Activated B cell treated with CpG ODN at 0.5 μM for 24 hours (primary cell): Measurements from ENCODE around the gene ARPC4. TPM values are rescaled to one million over a fixed set of nuclear protein-coding genes. Genes with fewer than 3 reads are reported as not detected.

Experiments
- ATAC-seq: fragments of 200-7000 bp; cut with Tn5 transposase; one replicate; pipeline ENCODE4 v1.10.0; 2021; ENCODE audit warnings: low read depth, mild to moderate bottlenecking, moderate library complexity
- CTCF ChIA-PET: fragments of 350-600 bp; sonication (Branson Sonifier 250); formaldehyde crosslinking; loops from one replicate; lab custom pipeline; 2021; ENCODE audit warnings: antibody characterized with exemption; lab: Charles Lee
- POLR2A ChIA-PET: fragments of 350-600 bp; sonication (Branson Sonifier 250); formaldehyde crosslinking; loops from one replicate; lab custom pipeline; 2021; ENCODE audit warnings: antibody characterized with exemption; lab: Charles Lee
- DNase-seq: peaks from one replicate; pipeline ENCODE4 v3.0.0; 2022
- H3K27ac Mint-ChIP-seq: one replicate; pipeline ENCODE4 v1.8.0; 2020; ENCODE audit warnings: mixed read lengths
- H3K27me3 Mint-ChIP-seq: one replicate; pipeline ENCODE4 v1.8.0; 2021; ENCODE audit warnings: mixed read lengths
- H3K36me3 Mint-ChIP-seq: one replicate; pipeline ENCODE4 v1.8.0; 2021; ENCODE audit warnings: low read depth, mixed read lengths
- H3K4me1 Mint-ChIP-seq: one replicate; pipeline ENCODE4 v1.8.0; 2021; ENCODE audit warnings: mixed read lengths
- H3K4me3 Mint-ChIP-seq: one replicate; pipeline ENCODE4 v1.8.0; 2020; ENCODE audit warnings: mild to moderate bottlenecking, mixed read lengths
- H3K9me3 Mint-ChIP-seq: one replicate; pipeline ENCODE4 v1.8.0; 2020; ENCODE audit warnings: mixed read lengths
- intact Hi-C: fragments of 100-400 bp; cut with micrococcal nuclease; formaldehyde crosslinking; loops from one replicate; pipeline ENCODE4 v1.15.1; 2024
- total RNA-seq: library from RNA; stranded (reverse); gene quantifications from 2 replicates; pipeline ENCODE4 v1.2.3, GENCODE V29; 2022
- TF ChIP-seq, protein P1 (sequence below): fragments of 200-600 bp; IDR thresholded peaks from one replicate; pipeline ENCODE4 v1.8.0; 2022; ENCODE audit warnings: antibody characterized with exemption, mild to moderate bottlenecking

ARPC4 gene
- total RNA-seq, 1 donor from 2014 or later, result 315 TPM

GRCh38 chr3:9793161-9793781 lies 389 bp downstream of the ARPC4 start:
- Mint-ChIP-seq H3K4me1 (peaks cover 70% of the 10 kb centered on the region), H3K27me3 (no peaks in the 10 kb centered on the region), H3K36me3 (peaks cover 61% of the 10 kb centered on the region), H3K9me3 (no peaks in the 10 kb centered on the region), H3K4me3 (peak overlapping the region; percentile 99), H3K27ac (peak overlapping the region; percentile 100)
- TF ChIP-seq, protein P1, sequence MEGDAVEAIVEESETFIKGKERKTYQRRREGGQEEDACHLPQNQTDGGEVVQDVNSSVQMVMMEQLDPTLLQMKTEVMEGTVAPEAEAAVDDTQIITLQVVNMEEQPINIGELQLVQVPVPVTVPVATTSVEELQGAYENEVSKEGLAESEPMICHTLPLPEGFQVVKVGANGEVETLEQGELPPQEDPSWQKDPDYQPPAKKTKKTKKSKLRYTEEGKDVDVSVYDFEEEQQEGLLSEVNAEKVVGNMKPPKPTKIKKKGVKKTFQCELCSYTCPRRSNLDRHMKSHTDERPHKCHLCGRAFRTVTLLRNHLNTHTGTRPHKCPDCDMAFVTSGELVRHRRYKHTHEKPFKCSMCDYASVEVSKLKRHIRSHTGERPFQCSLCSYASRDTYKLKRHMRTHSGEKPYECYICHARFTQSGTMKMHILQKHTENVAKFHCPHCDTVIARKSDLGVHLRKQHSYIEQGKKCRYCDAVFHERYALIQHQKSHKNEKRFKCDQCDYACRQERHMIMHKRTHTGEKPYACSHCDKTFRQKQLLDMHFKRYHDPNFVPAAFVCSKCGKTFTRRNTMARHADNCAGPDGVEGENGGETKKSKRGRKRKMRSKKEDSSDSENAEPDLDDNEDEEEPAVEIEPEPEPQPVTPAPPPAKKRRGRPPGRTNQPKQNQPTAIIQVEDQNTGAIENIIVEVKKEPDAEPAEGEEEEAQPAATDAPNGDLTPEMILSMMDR, result no peak
- POLR2A ChIA-PET, result interaction anchor here (0.6 to 6.2 kb wide), 34 partner anchors 8 to 569 kb away, joined by 3 to 146 read pairs (median 6); partner anchors contain the start of genes BRPF1, CAMK1, CRELD1 and EMC3
- ATAC-seq (peak; percentile 2), DNase-seq (no peak)
- intact Hi-C loops, result loop anchor here (2.0 to 10.0 kb wide), 4 partner anchors 140 to 532 kb away; partner anchors contain the start of genes BRK1, CRELD1, EMC3 and SEC13
- CTCF ChIA-PET, result interaction anchor here (1.0 to 1.3 kb wide), 3 partner anchors 11 to 140 kb away, joined by 4 to 8 read pairs (median 7); partner anchors contain the start of gene CRELD1

GRCh38 chr3:9794400-9794799 lies 1.5 kb downstream of the ARPC4 start:
- intact Hi-C loops, result loop anchor here (5.0 to 10.0 kb wide), 2 partner anchors 323 to 530 kb away; partner anchors contain the start of genes BRK1 and SEC13

DNA sequence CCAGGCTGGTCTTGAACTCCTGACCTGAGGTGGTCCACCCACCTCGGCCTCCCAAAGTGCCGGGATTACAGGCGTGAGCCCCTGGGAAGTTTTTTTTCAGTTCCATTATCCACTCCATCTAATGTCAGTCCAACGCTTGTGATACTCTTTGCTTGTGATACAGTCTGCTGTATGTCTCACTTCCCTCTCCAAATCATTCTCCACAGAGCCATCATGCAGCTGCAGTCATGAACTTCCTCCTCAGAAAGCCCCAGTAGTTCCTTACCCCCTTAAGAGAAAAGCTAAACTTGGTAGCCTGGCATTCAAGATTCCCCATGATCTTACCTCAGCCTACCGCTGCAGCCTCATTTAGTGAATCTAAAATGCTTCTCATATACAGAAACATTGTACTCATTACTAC lies 2.3 kb downstream of the ARPC4 start:
- POLR2A ChIA-PET, result interaction anchor here (0.6 to 6.2 kb wide), 16 partner anchors 9 to 453 kb away, joined by 3 to 146 read pairs (median 4); partner anchors contain the start of genes BRPF1, CRELD1, JAGN1 and MTMR14
- peak overlapping the region; percentile 99 for H3K4me3 Mint-ChIP-seq
- H3K36me3 Mint-ChIP-seq, result peaks cover 63% of the 10 kb centered on the region
- ATAC-seq (peak; percentile 51), DNase-seq (no peak)
- no peaks in the 10 kb centered on the region for H3K27me3 Mint-ChIP-seq
- intact Hi-C loops, result loop anchor here (1.0 to 10.0 kb wide), 2 partner anchors 14 to 530 kb away; partner anchors contain the start of gene SEC13
- TF ChIP-seq, protein P1, result no peak
- H3K27ac Mint-ChIP-seq, result peak overlapping the region; percentile 100
- H3K9me3 Mint-ChIP-seq, result no peaks in the 10 kb centered on the region
- CTCF ChIA-PET, result interaction anchor here (0.8 to 1.6 kb wide), 7 partner anchors 10 to 291 kb away, joined by 3 to 5 read pairs (median 4); partner anchors contain the start of genes OGG1 and TTLL3
- peaks cover 67% of the 10 kb centered on the region for H3K4me1 Mint-ChIP-seq

More at GRCh38 chr3:9794400-9794799, 1.5 kb downstream of the ARPC4 start:
- TF ChIP-seq, protein P1, result no peak
- H3K4me1 Mint-ChIP-seq, result peaks cover 70% of the 10 kb centered on the region
- peak overlapping the region; percentile 99 for H3K4me3 Mint-ChIP-seq
- H3K27me3 Mint-ChIP-seq, result no peaks in the 10 kb centered on the region
- ATAC-seq, result no peak
- peak overlapping the region; percentile 100 for H3K27ac Mint-ChIP-seq
- ChIA-PET CTCF (interaction anchor here (1.6 kb wide), 1 partner anchor 44 kb away, joined by 5 read pairs; the partner anchor contains the start of gene OGG1), POLR2A (interaction anchor here (0.8 to 6.2 kb wide), 5 partner anchors 12 to 192 kb away, joined by 6 to 146 read pairs (median 106); partner anchors contain the start of genes EMC3, OGG1 and TTLL3)
- H3K9me3 Mint-ChIP-seq, result no peaks in the 10 kb centered on the region
- no peak for DNase-seq
- H3K36me3 Mint-ChIP-seq, result peaks cover 63% of the 10 kb centered on the region

GRCh38 chr3:9797196-9797945 lies 4.5 kb downstream of the ARPC4 start:
- CTCF ChIA-PET, result interaction anchor here (1.0 kb wide), 1 partner anchor 18 kb away, joined by 5 read pairs; no protein-coding TSS in a partner anchor
- TF ChIP-seq, protein P1, result no peak
- H3K9me3 Mint-ChIP-seq, result no peaks in the 10 kb centered on the region
- H3K4me3 Mint-ChIP-seq, result no peak overlapping the region
- POLR2A ChIA-PET, result interaction anchor here (0.7 to 6.2 kb wide), 2 partner anchors 10 to 12 kb away, joined by 7 to 146 read pairs; partner anchors contain the start of gene TTLL3
- intact Hi-C loops, result loop anchor here (10.0 kb wide), 1 partner anchor 527 kb away; the partner anchor contains the start of gene SEC13
- peaks cover 76% of the 10 kb centered on the region for H3K36me3 Mint-ChIP-seq
- DNase-seq (no peak), ATAC-seq (no peak)
- H3K27me3 Mint-ChIP-seq, result no peaks in the 10 kb centered on the region
- H3K27ac Mint-ChIP-seq, result peak overlapping the region; percentile 63
- H3K4me1 Mint-ChIP-seq, result peaks cover 49% of the 10 kb centered on the region
